ENCODE results near the gene DES. TPM values are rescaled to one million over a fixed set of nuclear protein-coding genes. Genes with fewer than 3 reads are reported as not detected.
A peak's percentile ranks its signal among the peaks of the same experiment; 100 is the strongest.
"Not testable (repeated sequence)": the region's sequence is repeated elsewhere in the genome, so short reads cannot be mapped to it uniquely, and the experiment has no call there.

The DES gene
- total RNA-seq, 1 donor from 2014 or later = not detected

DNA sequence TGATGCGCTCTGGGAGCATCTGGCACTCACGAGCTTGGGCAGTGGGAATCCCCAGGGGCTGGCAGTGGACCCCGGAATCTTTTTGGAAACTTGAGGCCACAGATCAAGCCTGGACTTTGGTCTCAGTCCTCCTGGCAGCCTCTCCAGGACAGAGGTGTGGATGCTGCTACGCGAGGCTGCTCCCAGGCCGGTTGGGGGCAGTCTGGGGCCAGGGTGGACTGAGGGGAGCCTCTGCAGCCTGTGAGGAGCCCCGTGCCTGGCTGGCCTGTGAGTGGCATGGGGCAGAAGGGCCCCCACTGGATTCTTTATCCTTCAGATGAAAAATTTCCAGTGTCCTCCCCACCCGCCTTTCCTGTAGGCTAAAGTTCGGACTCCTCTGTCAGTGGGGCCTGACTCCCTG is 12.7 kb upstream of the DES start:
- no peak overlapping the region for H3K4me3 Mint-ChIP-seq
- H3K79me2 ChIP-seq (ENCODE audit: low read depth) = no peaks in the 10 kb centered on the region
- H3K36me3 Mint-ChIP-seq = no peaks in the 10 kb centered on the region
- no peak overlapping the region for H2AFZ ChIP-seq (replicated peaks)
- no peaks in the 10 kb centered on the region for H4K20me1 ChIP-seq (ENCODE audit: low read depth)
- H3K27ac Mint-ChIP-seq = no peak overlapping the region
- H3F3A ChIP-seq (ENCODE audit: low read depth) = peaks cover 14% of the 10 kb centered on the region
- no peak overlapping the region for H3K4me3 ChIP-seq
- H3K27me3 Mint-ChIP-seq (ENCODE audit: insufficient read depth, low read depth) = peaks cover 6% of the 10 kb centered on the region
- H3K27me3 ChIP-seq = peaks cover 9% of the 10 kb centered on the region
- no peak overlapping the region for H3K4me2 ChIP-seq
- H3K36me3 ChIP-seq = no peaks in the 10 kb centered on the region
- TF ChIP-seq EZH2phosphoT487 (IDR thresholded peaks at IDR 0.05) (no peak), EZH2 (IDR thresholded peaks at IDR 0.05) (no peak)
- TF ChIP-seq, protein P1, sequence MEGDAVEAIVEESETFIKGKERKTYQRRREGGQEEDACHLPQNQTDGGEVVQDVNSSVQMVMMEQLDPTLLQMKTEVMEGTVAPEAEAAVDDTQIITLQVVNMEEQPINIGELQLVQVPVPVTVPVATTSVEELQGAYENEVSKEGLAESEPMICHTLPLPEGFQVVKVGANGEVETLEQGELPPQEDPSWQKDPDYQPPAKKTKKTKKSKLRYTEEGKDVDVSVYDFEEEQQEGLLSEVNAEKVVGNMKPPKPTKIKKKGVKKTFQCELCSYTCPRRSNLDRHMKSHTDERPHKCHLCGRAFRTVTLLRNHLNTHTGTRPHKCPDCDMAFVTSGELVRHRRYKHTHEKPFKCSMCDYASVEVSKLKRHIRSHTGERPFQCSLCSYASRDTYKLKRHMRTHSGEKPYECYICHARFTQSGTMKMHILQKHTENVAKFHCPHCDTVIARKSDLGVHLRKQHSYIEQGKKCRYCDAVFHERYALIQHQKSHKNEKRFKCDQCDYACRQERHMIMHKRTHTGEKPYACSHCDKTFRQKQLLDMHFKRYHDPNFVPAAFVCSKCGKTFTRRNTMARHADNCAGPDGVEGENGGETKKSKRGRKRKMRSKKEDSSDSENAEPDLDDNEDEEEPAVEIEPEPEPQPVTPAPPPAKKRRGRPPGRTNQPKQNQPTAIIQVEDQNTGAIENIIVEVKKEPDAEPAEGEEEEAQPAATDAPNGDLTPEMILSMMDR (IDR thresholded peaks at IDR 0.05) = peak; percentile 28
- no peaks in the 10 kb centered on the region for H3K9me3 ChIP-seq (ENCODE audit: low read depth)
- H3K27ac ChIP-seq = no peak overlapping the region
- no peak overlapping the region for H3K9ac ChIP-seq
- DNase-seq (ENCODE audit: low spot score) = peak; percentile 42
- H3K4me1 ChIP-seq = peaks cover 17% of the 10 kb centered on the region
- peaks cover 25% of the 10 kb centered on the region for H3K4me1 Mint-ChIP-seq
- H3K9me3 Mint-ChIP-seq = no peaks in the 10 kb centered on the region

DNA sequence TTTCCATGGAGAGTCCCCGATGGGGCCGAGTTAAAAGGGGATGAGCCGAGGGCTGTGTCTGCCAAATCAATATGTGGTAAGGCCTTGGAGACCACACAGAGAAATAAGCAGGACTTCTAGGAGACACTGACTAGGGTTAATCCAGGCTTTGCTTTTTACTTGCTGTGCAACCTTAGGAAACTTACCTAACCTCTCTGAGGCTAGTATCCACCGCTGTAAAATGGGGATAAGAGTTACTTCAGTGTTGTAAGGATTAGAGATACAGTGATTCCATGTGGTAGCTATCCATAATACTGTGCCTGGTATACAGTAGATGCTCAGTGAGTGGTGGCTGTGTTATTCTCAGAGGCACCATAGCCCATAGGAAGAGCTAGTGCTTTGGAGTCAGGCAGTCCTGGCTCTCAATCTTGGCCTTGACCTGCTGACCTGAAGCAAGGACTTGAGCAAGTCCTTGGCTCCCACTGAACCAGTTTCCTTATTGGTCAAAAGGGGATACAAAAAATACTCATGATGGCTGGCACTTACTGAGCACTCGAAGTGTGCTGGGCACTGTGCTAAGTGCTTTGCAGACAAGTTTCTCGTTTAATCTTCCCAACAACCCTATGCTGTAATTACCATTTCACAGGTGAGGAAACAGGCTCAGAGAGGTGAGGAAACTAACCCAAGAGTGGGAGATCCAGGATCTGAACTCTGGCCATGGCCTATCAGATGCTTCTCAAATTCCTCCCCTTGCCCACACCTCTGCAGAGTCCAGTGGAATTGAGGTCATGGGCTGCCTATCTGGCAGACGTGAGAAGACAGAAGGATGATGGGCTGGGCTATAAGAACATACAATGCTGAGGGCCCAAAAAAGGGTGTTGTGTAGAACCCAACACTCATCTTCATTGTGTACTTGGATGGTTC is 12.0 kb upstream of the DES start:
- Histone ChIP-seq H2AFZ (replicated peaks) (no peak overlapping the region), H3K4me1 (peaks cover 17% of the 10 kb centered on the region), H3K4me3 (no peak overlapping the region), H3F3A (ENCODE audit: low read depth) (peaks cover 14% of the 10 kb centered on the region), H3K36me3 (no peaks in the 10 kb centered on the region), H3K9ac (no peak overlapping the region), H3K4me2 (no peak overlapping the region), H4K20me1 (ENCODE audit: low read depth) (no peaks in the 10 kb centered on the region), H3K79me2 (ENCODE audit: low read depth) (no peaks in the 10 kb centered on the region), H3K27ac (no peak overlapping the region), H3K9me3 (ENCODE audit: low read depth) (no peaks in the 10 kb centered on the region), H3K27me3 (peaks cover 9% of the 10 kb centered on the region)
- no peaks in the 10 kb centered on the region for H3K9me3 Mint-ChIP-seq
- no peak for DNase-seq (ENCODE audit: low spot score)
- H3K27ac Mint-ChIP-seq = no peak overlapping the region
- TF ChIP-seq EZH2 (IDR thresholded peaks at IDR 0.05) (no peak), EZH2phosphoT487 (IDR thresholded peaks at IDR 0.05) (no peak)
- TF ChIP-seq, protein P1 (IDR thresholded peaks at IDR 0.05) = no peak
- no peaks in the 10 kb centered on the region for H3K36me3 Mint-ChIP-seq
- H3K27me3 Mint-ChIP-seq (ENCODE audit: insufficient read depth, low read depth) = peaks cover 6% of the 10 kb centered on the region
- H3K4me3 Mint-ChIP-seq = no peak overlapping the region
- peaks cover 25% of the 10 kb centered on the region for H3K4me1 Mint-ChIP-seq

DNA sequence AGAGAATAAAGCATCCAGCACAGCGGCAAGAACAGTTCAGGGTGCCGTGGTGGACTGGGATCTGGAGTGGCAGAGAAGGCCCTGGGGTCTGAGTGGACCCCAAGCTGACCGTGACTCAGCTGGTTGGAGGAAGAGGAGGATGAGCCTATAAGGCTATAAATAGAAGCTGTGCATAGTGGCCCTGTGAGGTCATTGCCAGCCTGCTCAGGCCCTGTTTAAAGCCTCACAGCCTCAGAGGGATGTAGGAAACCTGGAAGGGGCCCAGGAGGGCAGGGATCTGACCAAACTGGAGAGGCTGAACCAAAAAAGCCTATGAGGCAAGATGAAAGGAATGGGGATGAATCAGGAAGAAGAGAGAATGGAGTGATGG is 11.3 kb upstream of the DES start:
- H3K4me1 ChIP-seq = peaks cover 16% of the 10 kb centered on the region
- H2AFZ ChIP-seq (replicated peaks) = no peak overlapping the region
- H3K36me3 ChIP-seq = no peaks in the 10 kb centered on the region
- H3K4me2 ChIP-seq = no peak overlapping the region
- DNase-seq (ENCODE audit: low spot score) = no peak
- peaks cover 21% of the 10 kb centered on the region for H3K4me1 Mint-ChIP-seq
- peak overlapping the region; percentile 17 for H3K27ac Mint-ChIP-seq
- no peak overlapping the region for H3K4me3 ChIP-seq
- no peaks in the 10 kb centered on the region for H3K79me2 ChIP-seq (ENCODE audit: low read depth)
- no peaks in the 10 kb centered on the region for H4K20me1 ChIP-seq (ENCODE audit: low read depth)
- peaks cover 9% of the 10 kb centered on the region for H3K27me3 ChIP-seq
- no peaks in the 10 kb centered on the region for H3K9me3 ChIP-seq (ENCODE audit: low read depth)
- peaks cover 6% of the 10 kb centered on the region for H3K27me3 Mint-ChIP-seq (ENCODE audit: insufficient read depth, low read depth)
- TF ChIP-seq EZH2phosphoT487 (IDR thresholded peaks at IDR 0.05) = no peak
- TF ChIP-seq, protein P1 (IDR thresholded peaks at IDR 0.05) = no peak
- peaks cover 2% of the 10 kb centered on the region for H3K9me3 Mint-ChIP-seq
- H3K27ac ChIP-seq = no peak overlapping the region
- no peaks in the 10 kb centered on the region for H3K36me3 Mint-ChIP-seq
- peaks cover 14% of the 10 kb centered on the region for H3F3A ChIP-seq (ENCODE audit: low read depth)
- H3K4me3 Mint-ChIP-seq = no peak overlapping the region
- H3K9ac ChIP-seq = no peak overlapping the region

DNA sequence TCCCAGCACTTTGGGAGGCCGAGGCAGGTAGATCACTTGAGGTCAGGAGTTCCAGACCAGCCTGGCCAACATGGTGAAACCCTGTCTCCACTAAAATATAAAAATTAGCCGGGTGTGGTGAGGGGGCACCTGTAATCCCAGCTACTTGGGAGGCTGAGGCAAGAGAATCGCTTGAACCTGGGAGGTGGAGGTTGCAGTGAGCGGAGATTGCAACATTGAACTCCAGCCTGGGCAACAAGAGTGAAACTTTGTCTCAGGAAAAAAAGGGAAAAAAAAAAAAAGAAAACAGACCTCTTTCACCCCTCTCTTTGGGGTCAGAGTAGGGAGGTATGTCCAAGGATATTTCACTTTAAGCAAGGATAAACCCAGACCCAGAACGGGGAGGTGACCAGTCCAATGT is 10.8 kb upstream of the DES start:
- not testable (repeated sequence) for H3K27ac ChIP-seq; H3K9ac ChIP-seq; H3K36me3 Mint-ChIP-seq; H3K36me3 ChIP-seq; H4K20me1 ChIP-seq (ENCODE audit: low read depth); H3K4me3 Mint-ChIP-seq; H3K9me3 ChIP-seq (ENCODE audit: low read depth); H3K79me2 ChIP-seq (ENCODE audit: low read depth); H3F3A ChIP-seq (ENCODE audit: low read depth); H3K4me2 ChIP-seq; H3K27me3 ChIP-seq; H3K4me3 ChIP-seq; H3K27me3 Mint-ChIP-seq (ENCODE audit: insufficient read depth, low read depth); H2AFZ ChIP-seq (replicated peaks); DNase-seq (ENCODE audit: low spot score); H3K9me3 Mint-ChIP-seq; H3K27ac Mint-ChIP-seq
- peaks cover 16% of the 10 kb centered on the region for H3K4me1 Mint-ChIP-seq
- peaks cover 11% of the 10 kb centered on the region for H3K4me1 ChIP-seq
